Stimulated activated CD4-positive, alpha-beta T cell treated with anti-CD3 and anti-CD28 coated beads, Interleukin-15, amount 100 ng/mL, for 1 hour (primary cell): ENCODE results near the gene GALNT15.

Experiments used
- DNase-seq, 2 donors: peaks; one replicate each; pipeline ENCODE4 v3.0.0-alpha.2; 2020; ENCODE audit warnings: low read depth in 1 of 2, low spot score in 1 of 2

The GALNT15 gene

GRCh38 chr3:16174389-16174788 is at the start of gene GALNT15:
Gene GALNT15 (plus strand): TSS chr3:16174680. CDS start chr3:16175152, 472 bp downstream.
- DNase-seq, result no peak

GRCh38 chr3:16126634-16127033 is 47.8 kb upstream of the GALNT15 start:
- no peak for DNase-seq

GRCh38 chr3:16127249-16127648 is 47.2 kb upstream of the GALNT15 start:
- DNase-seq, result no peak

- no peak for DNase-seq
These were observed 44.4 kb upstream of the GALNT15 start for GRCh38 chr3:16130066-16130465.

- no peak for DNase-seq
These were observed 42.3 kb upstream of the GALNT15 start for GRCh38 chr3:16132190-16132589.

- DNase-seq, result no peak
These were observed 41.6 kb upstream of the GALNT15 start for GRCh38 chr3:16132928-16133327.

GRCh38 chr3:16134173-16134928 is 40.1 kb upstream of the GALNT15 start:
- DNase-seq, result no peak

GRCh38 chr3:16136055-16136454 is 38.4 kb upstream of the GALNT15 start:
- no peak for DNase-seq

GRCh38 chr3:16137044-16137443 is 37.4 kb upstream of the GALNT15 start:
- no peak for DNase-seq

- DNase-seq, result no peak
These were observed 36.5 kb upstream of the GALNT15 start for GRCh38 chr3:16137977-16138376.

- no peak for DNase-seq
These were observed 34.2 kb upstream of the GALNT15 start for GRCh38 chr3:16140116-16140893.

GRCh38 chr3:16140894-16141285 is 33.6 kb upstream of the GALNT15 start:
- no peak for DNase-seq

GRCh38 chr3:16142350-16143025 is 32.0 kb upstream of the GALNT15 start:
- no peak for DNase-seq

GRCh38 chr3:16143861-16144447 is 30.5 kb upstream of the GALNT15 start:
- no peak for DNase-seq

GRCh38 chr3:16145176-16145575 is 29.3 kb upstream of the GALNT15 start:
- no peak for DNase-seq

GRCh38 chr3:16146015-16146730 is 28.3 kb upstream of the GALNT15 start:
- no peak for DNase-seq

- no peak for DNase-seq
These were observed 27.1 kb upstream of the GALNT15 start for GRCh38 chr3:16147220-16147994.

- no peak for DNase-seq
These were observed 26.3 kb upstream of the GALNT15 start for GRCh38 chr3:16148213-16148612.

GRCh38 chr3:16148783-16149182 is 25.7 kb upstream of the GALNT15 start:
- DNase-seq, result no peak

GRCh38 chr3:16150285-16150684 is 24.2 kb upstream of the GALNT15 start:
- no peak for DNase-seq
